PC-3 (cell line): ENCODE results near the gene CYFIP2. TPM values are rescaled to one million over a fixed set of nuclear protein-coding genes. Genes with fewer than 3 reads are reported as not detected.

Source experiments
- ATAC-seq: fragments of 200-7000 bp; cut with Tn5 transposase; 2 replicates; pipeline ENCODE4 v1.9.1; 2020; ENCODE audit warnings: mild to moderate bottlenecking, moderate library complexity
- BruUV-seq: library from RNA; stranded (reverse); fragments of 400-500 nt; replicated peaks from 2 replicates; lab custom pipeline; 2021; lab: Mats Ljungman, UMichigan
- CTCF ChIA-PET: fragments of 300-600 bp; sonication (Branson Sonifier 250); formaldehyde crosslinking; loops from one replicate; lab custom pipeline; 2022; ENCODE audit warnings: antibody characterized with exemption; lab: Charles Lee
- POLR2A ChIA-PET: fragments of 300-600 bp; sonication (Branson Sonifier 250); formaldehyde crosslinking; loops from one replicate; lab custom pipeline; 2022; ENCODE audit warnings: antibody characterized with exemption; ENCODE audit not compliant: unreplicated experiment; lab: Charles Lee
- DNase-seq: peaks from one replicate; pipeline ENCODE4 v3.0.0-alpha.2; 2015
- H2AFZ ChIP-seq: fragments of 300-600 bp; sonication (generic); 2 replicates; pipeline ENCODE4 v1.6.0; 2016; ENCODE audit warnings: antibody characterized with exemption, low read length
- H3F3A ChIP-seq: fragments of 300-600 bp; sonication (generic); one replicate; pipeline ENCODE4 v1.6.0; 2017; ENCODE audit warnings: antibody characterized with exemption, low read length, control low read depth, mild to moderate bottlenecking; ENCODE audit not compliant: unreplicated experiment
- H3K27ac ChIP-seq: fragments of 300-600 bp; sonication (generic); 2 replicates; pipeline ENCODE4 v1.5.1; 2016; ENCODE audit warnings: mild to moderate bottlenecking, low read length
- H3K27me3 ChIP-seq: fragments of 300-600 bp; sonication (generic); 2 replicates; pipeline ENCODE4 v1.6.1; 2016; ENCODE audit warnings: low read length, mixed read lengths
- H3K36me3 ChIP-seq: fragments of 300-600 bp; sonication (generic); 2 replicates; pipeline ENCODE4 v1.6.1; 2016; ENCODE audit warnings: low read depth, mixed run types, low read length, mixed read lengths
- H3K4me1 ChIP-seq: fragments of 300-600 bp; sonication (generic); 2 replicates; pipeline ENCODE4 v1.5.1; 2016; ENCODE audit warnings: low read length; ENCODE audit not compliant: insufficient read depth
- H3K4me2 ChIP-seq: fragments of 300-600 bp; sonication (generic); 2 replicates; pipeline ENCODE4 v1.6.0; 2016; ENCODE audit warnings: low read length
- H3K4me3 ChIP-seq: fragments of 300-600 bp; sonication (generic); 2 replicates; pipeline ENCODE4 v1.5.1; 2016; ENCODE audit warnings: mild to moderate bottlenecking, low read length, mixed read lengths
- H3K79me2 ChIP-seq: fragments of 300-600 bp; sonication (generic); 2 replicates; pipeline ENCODE4 v1.6.1; 2017; ENCODE audit warnings: low read length, mixed read lengths
- H3K9ac ChIP-seq: fragments of 300-600 bp; sonication (generic); 2 replicates; pipeline ENCODE4 v1.6.0; 2016; ENCODE audit warnings: mild to moderate bottlenecking, low read length
- H3K9me2 ChIP-seq: fragments of 300-600 bp; sonication (generic); replicated peaks from 2 replicates; pipeline ENCODE4 v1.6.1; 2016; ENCODE audit warnings: mixed run types, low read length, mixed read lengths
- H3K9me3 ChIP-seq: fragments of 300-600 bp; sonication (generic); 2 replicates; pipeline ENCODE4 v1.6.1; 2016; ENCODE audit warnings: low read length, mixed read lengths
- H4K20me1 ChIP-seq: fragments of 300-600 bp; sonication (generic); 2 replicates; pipeline ENCODE4 v1.6.1; 2016; ENCODE audit warnings: low read length, mixed read lengths
- CTCF ChIP-seq: fragments of 300-600 bp; sonication (generic); conservative IDR thresholded peaks from 2 replicates; pipeline ENCODE4 v1.5.1; 2017; ENCODE audit warnings: antibody characterized with exemption, low read depth, mild to moderate bottlenecking, low read length
- EZH2 ChIP-seq: fragments of 300-600 bp; sonication (generic); IDR thresholded peaks from one replicate; pipeline ENCODE4 v1.6.1; 2017; ENCODE audit warnings: antibody characterized with exemption, mild to moderate bottlenecking, low read length; ENCODE audit not compliant: unreplicated experiment
- EZH2phosphoT487 ChIP-seq: fragments of 300-600 bp; sonication (generic); IDR thresholded peaks from 2 replicates; pipeline ENCODE4 v1.6.1; 2018; ENCODE audit warnings: mild to moderate bottlenecking, antibody characterized with exemption, low read length, borderline replicate concordance
- intact Hi-C: fragments of 100-400 bp; cut with micrococcal nuclease; formaldehyde crosslinking; loops from 2 replicates; pipeline ENCODE4 v1.9.0; 2023
- total RNA-seq: library from RNA; depleted of rRNA; stranded (reverse); fragments of >200 nt; gene quantifications from 2 replicates; pipeline ENCODE4 v1.2.3, GENCODE V29; 2014

CYFIP2 gene
- total RNA-seq, 1 experiment from 2014 or later = 36.0 TPM

- Histone ChIP-seq H3K4me2 (no peak overlapping the region), H3K4me1 (peaks cover 33% of the 10 kb centered on the region), H3K79me2 (no peaks in the 10 kb centered on the region), H3K27me3 (no peaks in the 10 kb centered on the region), H4K20me1 (no peaks in the 10 kb centered on the region), H3K36me3 (no peaks in the 10 kb centered on the region), H3K27ac (0 out of 2 replicates have a peak overlapping the region, but pooled peaks have one; percentile 1), H3K9me2 (no peaks in the 10 kb centered on the region), H3F3A (peaks cover 9% of the 10 kb centered on the region), H3K9me3 (no peaks in the 10 kb centered on the region), H3K9ac (no peak overlapping the region), H2AFZ (peak overlapping the region; percentile 31; the same call in 1 of the 2 replicates), H3K4me3 (no peak overlapping the region)
- CTCF ChIA-PET = interaction anchor here (0.7 kb wide), 1 partner anchor 109 kb away, joined by 3 read pairs; no protein-coding TSS in a partner anchor
- TF ChIP-seq EZH2 (no peak), CTCF (peak; percentile 98), EZH2phosphoT487 (no peak)
- DNase-seq (peak; percentile 86), ATAC-seq (peak; percentile 72)
- POLR2A ChIA-PET = no interaction called here
- no TSS peak for BruUV-seq
- intact Hi-C loops = loop anchor here (1.0 to 2.0 kb wide), 4 partner anchors 64 to 376 kb away; partner anchors contain the start of gene LSM11
These were observed 101.1 kb downstream of the CYFIP2 start for GRCh38 chr5:157366741-157367674.

GRCh38 chr5:157369507-157369906, 103.6 kb downstream of the CYFIP2 start:
- ChIA-PET CTCF (no interaction called here), POLR2A (no interaction called here)
- no peaks in the 10 kb centered on the region for H3K9me2 ChIP-seq
- no peak overlapping the region for H2AFZ ChIP-seq
- H3K4me3 ChIP-seq = no peak overlapping the region
- H3K4me2 ChIP-seq = no peak overlapping the region
- H3K36me3 ChIP-seq = no peaks in the 10 kb centered on the region
- BruUV-seq = no TSS peak
- DNase-seq (no peak), ATAC-seq (no peak)
- H3F3A ChIP-seq = peaks cover 16% of the 10 kb centered on the region
- H3K4me1 ChIP-seq = peaks cover 39% of the 10 kb centered on the region
- H3K27me3 ChIP-seq = no peaks in the 10 kb centered on the region
- H4K20me1 ChIP-seq = no peaks in the 10 kb centered on the region
- intact Hi-C loops = no loop called here
- H3K27ac ChIP-seq = no peak overlapping the region
- no peaks in the 10 kb centered on the region for H3K9me3 ChIP-seq
- TF ChIP-seq CTCF (0 out of 2 replicates have a peak, but pooled peaks have one; percentile 10), EZH2phosphoT487 (no peak)
- H3K9ac ChIP-seq = no peak overlapping the region
- no peaks in the 10 kb centered on the region for H3K79me2 ChIP-seq
